Measurements from ENCODE around the gene QSER1.

- TF ChIP-seq ZNF384 (IDR thresholded peaks at IDR 0.05), result no peak
- no peak for TF ChIP-seq ELF4 (IDR thresholded peaks at IDR 0.05)
- no peak for TF ChIP-seq BHLHE40 (IDR thresholded peaks at IDR 0.05; ENCODE audit: borderline replicate concordance)
- no peak for TF ChIP-seq TARDBP (IDR thresholded peaks at IDR 0.05)
- no peak for TF ChIP-seq FOXK2 (IDR thresholded peaks at IDR 0.05)
These were observed 135.9 kb downstream of the QSER1 start for GRCh38 chr11:33028537-33028914.

Data from HEK293T (cell line).